HEK293T (cell line): ENCODE data around the gene ACOXL.

Experiments
- ARNT ChIP-seq: fragments of 450-650 bp; IDR thresholded peaks from 2 replicates; pipeline ENCODE4 v1.6.1; 2017; ENCODE audit warnings: mild to moderate bottlenecking
- BHLHE40 ChIP-seq: fragments of 450-650 bp; IDR thresholded peaks from 2 replicates; pipeline ENCODE4 v1.6.1; 2016; ENCODE audit warnings: mild to moderate bottlenecking, moderate library complexity, borderline replicate concordance
- FOXK2 ChIP-seq: fragments of 450-650 bp; IDR thresholded peaks from 2 replicates; pipeline ENCODE4 v1.6.1; 2016; ENCODE audit warnings: mild to moderate bottlenecking
- FOXM1 ChIP-seq: fragments of 450-650 bp; IDR thresholded peaks from 2 replicates; pipeline ENCODE4 v1.6.1; 2017; ENCODE audit warnings: mild to moderate bottlenecking, borderline replicate concordance
- HDGF ChIP-seq: fragments of 450-650 bp; IDR thresholded peaks from 2 replicates; pipeline ENCODE4 v1.6.1; 2017; ENCODE audit warnings: antibody characterized with exemption, borderline replicate concordance
- L3MBTL2 ChIP-seq: fragments of 450-650 bp; conservative IDR thresholded peaks from 2 replicates; pipeline ENCODE4 v1.6.1; 2016; ENCODE audit warnings: mild to moderate bottlenecking
- LEF1 ChIP-seq: fragments of 450-650 bp; IDR thresholded peaks from 2 replicates; pipeline ENCODE4 v1.6.1; 2017; ENCODE audit warnings: mild to moderate bottlenecking, borderline replicate concordance
- NFRKB ChIP-seq: fragments of 450-650 bp; IDR thresholded peaks from 2 replicates; pipeline ENCODE4 v1.6.1; 2016; ENCODE audit warnings: mild to moderate bottlenecking, moderate library complexity
- SP1 ChIP-seq: fragments of 450-650 bp; IDR thresholded peaks from 2 replicates; pipeline ENCODE4 v1.6.1; 2017
- SUZ12 ChIP-seq: fragments of 450-650 bp; IDR thresholded peaks from 2 replicates; pipeline ENCODE4 v1.6.1; 2016; ENCODE audit warnings: mild to moderate bottlenecking
- TARDBP ChIP-seq: fragments of 450-650 bp; IDR thresholded peaks from 2 replicates; pipeline ENCODE4 v1.6.1; 2016
- ZNF384 ChIP-seq: fragments of 450-650 bp; IDR thresholded peaks from 2 replicates; pipeline ENCODE4 v1.6.1; 2016

DNA sequence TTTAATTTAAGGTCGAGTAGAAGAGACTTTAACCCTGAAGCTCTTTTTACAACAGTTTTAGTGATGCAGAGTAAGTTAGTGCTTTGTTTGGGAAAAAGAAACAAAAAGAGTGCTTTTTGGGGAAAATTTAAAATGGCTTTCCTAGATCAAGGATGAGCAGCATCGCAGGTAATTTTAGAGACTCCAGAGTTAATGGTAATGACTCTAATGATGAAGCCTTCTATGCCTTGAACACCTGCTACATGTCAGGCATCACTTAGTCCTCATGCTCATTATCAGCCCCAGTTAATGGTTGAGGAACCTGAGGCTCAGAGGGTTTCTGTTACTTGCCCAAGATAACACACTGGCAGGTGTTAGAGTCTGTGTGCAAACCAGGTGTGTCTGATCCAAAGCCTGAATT lies 167.8 kb downstream of the ACOXL start:
- TF ChIP-seq L3MBTL2 (no peak), SUZ12 (no peak), SP1 (no peak), LEF1 (no peak), FOXM1 (no peak), NFRKB (no peak), HDGF (no peak), FOXK2 (no peak), TARDBP (no peak), BHLHE40 (no peak), ZNF384 (no peak), ARNT (no peak)
